ENCODE measurements around the gene OMP. TPM values are rescaled to one million over a fixed set of nuclear protein-coding genes. Genes with fewer than 3 reads are reported as not detected.

Gene OMP
- total RNA-seq, 6 donors from 2014 or later, result 0.77 to 5.2 TPM; not detected in 4

DNA sequence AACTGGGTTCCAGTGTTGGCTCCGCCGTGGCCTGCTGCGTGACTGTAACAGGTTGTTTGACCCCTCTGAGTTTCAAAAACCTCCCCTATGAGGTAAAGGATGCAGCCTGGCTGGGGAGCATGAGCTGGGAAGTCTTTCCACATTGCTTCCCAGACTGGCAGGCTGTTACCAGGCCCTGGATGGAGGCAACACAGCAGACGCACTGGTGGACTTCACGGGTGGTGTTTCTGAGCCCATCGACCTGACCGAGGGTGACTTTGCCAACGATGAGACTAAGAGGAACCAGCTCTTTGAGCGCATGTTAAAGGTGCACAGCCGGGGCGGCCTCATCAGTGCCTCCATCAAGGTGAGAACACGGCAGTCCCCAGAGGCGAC lies 11.4 kb downstream of the OMP start:
- H3K36me3 ChIP-seq, result peaks cover 0 to 6% (median 3%) of the 10 kb centered on the region in 4 donors
- DNase-seq (no peak), ATAC-seq (ENCODE audit: low FRiP score in 2 of 2) (no peak)
- no peak overlapping the region for H3K4me3 ChIP-seq
- TF ChIP-seq EP300 (IDR thresholded peaks at IDR 0.05) (no peak), POLR2A (IDR thresholded peaks at IDR 0.05) (no peak), CTCF (IDR thresholded peaks at IDR 0.05) (no peak)
- H3K27ac ChIP-seq, result no peak overlapping the region
- H3K9me3 ChIP-seq, result no peaks in the 10 kb centered on the region
- H3K27me3 ChIP-seq, result no peaks in the 10 kb centered on the region
- no peaks in the 10 kb centered on the region for H3K4me1 ChIP-seq
- WGBS, 2 donors, result 95 to 97% methylated on average over 3 to 13 of the region's 13 CpGs

DNA sequence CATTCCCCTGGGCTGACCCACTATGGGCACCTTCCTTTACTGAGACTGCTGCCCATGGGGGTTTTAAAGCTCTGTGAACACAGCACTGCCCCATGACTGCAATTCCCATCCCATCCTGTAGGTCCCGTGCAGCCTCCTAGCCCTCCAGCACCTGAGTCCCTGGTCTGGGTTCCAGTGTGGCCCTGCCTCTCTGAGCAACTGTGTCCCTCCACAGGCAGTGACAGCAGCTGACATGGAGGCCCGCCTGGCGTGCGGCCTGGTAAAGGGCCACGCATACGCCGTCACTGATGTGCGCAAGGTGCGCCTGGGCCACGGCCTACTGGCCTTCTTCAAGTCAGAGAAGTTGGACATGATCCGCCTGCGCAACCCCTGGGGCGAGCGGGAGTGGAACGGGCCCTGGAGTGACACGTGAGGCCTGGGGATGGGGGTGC lies 12.6 kb downstream of the OMP start:
- Histone ChIP-seq H3K4me1 (no peaks in the 10 kb centered on the region), H3K9me3 (no peaks in the 10 kb centered on the region), H3K4me3 (no peak overlapping the region), H3K36me3 (peaks cover 0 to 12% (median 5%) of the 10 kb centered on the region in 4 donors), H3K27me3 (no peaks in the 10 kb centered on the region), H3K27ac (no peak overlapping the region)
- WGBS, 2 donors, result 89 to 97% methylated on average over 13 to 16 of the region's 16 CpGs
- ATAC-seq (ENCODE audit: low FRiP score in 2 of 2) (no peak), DNase-seq (peak in 1 of 2 donors; percentile 84)
- no peak for TF ChIP-seq EP300 (IDR thresholded peaks at IDR 0.05)
- TF ChIP-seq POLR2A (IDR thresholded peaks at IDR 0.05), result no peak
- TF ChIP-seq CTCF (IDR thresholded peaks at IDR 0.05), result peak in 1 of 6 experiments; percentile 19
- TF ChIP-seq POLR2AphosphoS5 (IDR thresholded peaks at IDR 0.05), result no peak

DNA sequence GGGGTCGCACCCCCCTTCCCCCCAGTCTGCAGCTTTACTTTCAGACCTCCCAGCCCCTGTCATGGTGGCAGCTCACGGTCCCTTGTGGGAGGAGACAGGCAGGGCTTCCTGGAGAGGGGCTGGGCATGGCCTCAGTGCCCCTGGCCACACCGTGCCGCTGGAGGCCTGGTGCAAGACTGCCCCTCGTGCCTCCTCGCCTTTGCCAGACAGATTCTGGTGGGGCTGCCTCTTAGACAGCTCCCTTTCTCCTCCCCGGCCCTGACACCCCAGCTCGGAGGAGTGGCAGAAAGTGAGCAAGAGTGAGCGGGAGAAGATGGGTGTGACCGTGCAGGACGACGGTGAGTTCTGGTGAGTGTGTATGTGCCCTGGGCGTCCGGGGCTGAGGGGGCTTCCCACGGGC lies 13.3 kb downstream of the OMP start:
- Histone ChIP-seq H3K27me3 (no peaks in the 10 kb centered on the region), H3K4me3 (no peak overlapping the region), H3K4me1 (no peaks in the 10 kb centered on the region), H3K9me3 (no peaks in the 10 kb centered on the region), H3K36me3 (peaks cover 0 to 18% (median 8%) of the 10 kb centered on the region in 4 donors), H3K27ac (no peak overlapping the region)
- WGBS, 2 donors, result 89 to 93% methylated on average over 12 to 15 of the region's 15 CpGs
- ATAC-seq (ENCODE audit: low FRiP score in 2 of 2) (no peak), DNase-seq (no peak)
- TF ChIP-seq POLR2AphosphoS5 (IDR thresholded peaks at IDR 0.05), result no peak
- no peak for TF ChIP-seq CTCF (IDR thresholded peaks at IDR 0.05)
- no peak for TF ChIP-seq EP300 (IDR thresholded peaks at IDR 0.05)
- TF ChIP-seq POLR2A (IDR thresholded peaks at IDR 0.05), result no peak

DNA sequence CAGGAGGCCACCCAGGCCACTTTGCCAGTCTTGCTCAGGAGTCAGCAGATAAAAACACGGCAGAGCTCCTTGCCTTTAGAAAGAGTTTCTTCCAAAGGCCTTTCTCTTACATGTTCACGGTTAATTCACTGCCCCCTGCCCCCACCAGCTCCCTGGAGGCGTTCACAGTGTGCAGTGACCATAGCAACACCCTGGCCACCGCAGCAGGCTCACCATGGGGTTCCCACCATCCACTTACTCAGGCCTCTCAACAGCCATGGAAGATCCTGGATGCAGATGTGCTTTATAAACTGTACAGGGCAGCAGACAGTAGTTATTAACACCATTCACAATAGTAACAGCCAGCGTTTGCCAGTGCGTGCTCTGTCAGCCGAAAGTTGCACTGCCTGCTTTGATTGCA lies 14.9 kb downstream of the OMP start:
- no peaks in the 10 kb centered on the region for H3K9me3 ChIP-seq
- H3K4me3 ChIP-seq, result no peak overlapping the region
- peaks cover 0 to 24% (median 11%) of the 10 kb centered on the region in 4 donors for H3K36me3 ChIP-seq
- ATAC-seq (ENCODE audit: low FRiP score in 2 of 2), result no peak
- TF ChIP-seq POLR2A (IDR thresholded peaks at IDR 0.05), result no peak
- TF ChIP-seq EP300 (IDR thresholded peaks at IDR 0.05), result no peak
- no peak for TF ChIP-seq POLR2AphosphoS5 (IDR thresholded peaks at IDR 0.05)
- TF ChIP-seq CTCF (IDR thresholded peaks at IDR 0.05), result no peak
- H3K4me1 ChIP-seq, result no peaks in the 10 kb centered on the region
- DNase-seq, result no peak
- WGBS, 2 donors, result 81 to 82% methylated on average over 7 of the region's 7 CpGs
- H3K27me3 ChIP-seq, result no peaks in the 10 kb centered on the region
- no peak overlapping the region for H3K27ac ChIP-seq

DNA sequence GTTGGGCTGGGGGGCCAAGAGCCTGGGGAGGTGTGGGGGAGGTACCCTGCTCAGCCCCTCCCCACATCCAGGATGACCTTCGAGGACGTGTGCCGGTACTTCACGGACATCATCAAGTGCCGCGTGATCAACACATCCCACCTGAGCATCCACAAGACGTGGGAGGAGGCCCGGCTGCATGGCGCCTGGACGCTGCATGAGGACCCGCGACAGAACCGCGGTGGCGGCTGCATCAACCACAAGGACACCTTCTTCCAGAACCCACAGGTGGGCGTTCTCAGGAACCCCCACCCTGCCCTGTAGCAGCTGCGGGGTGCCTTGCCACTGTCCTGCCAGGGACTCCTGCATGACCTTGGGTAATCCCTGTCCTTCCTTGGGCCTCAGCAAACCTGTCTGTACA lies 15.4 kb downstream of the OMP start:
- H3K27me3 ChIP-seq, result no peaks in the 10 kb centered on the region
- H3K9me3 ChIP-seq, result no peaks in the 10 kb centered on the region
- no peak overlapping the region for H3K4me3 ChIP-seq
- peaks cover 0 to 24% (median 11%) of the 10 kb centered on the region in 4 donors for H3K36me3 ChIP-seq
- TF ChIP-seq EP300 (IDR thresholded peaks at IDR 0.05), result no peak
- TF ChIP-seq POLR2A (IDR thresholded peaks at IDR 0.05), result no peak
- TF ChIP-seq CTCF (IDR thresholded peaks at IDR 0.05), result no peak
- TF ChIP-seq POLR2AphosphoS5 (IDR thresholded peaks at IDR 0.05), result no peak
- ATAC-seq (ENCODE audit: low FRiP score in 2 of 2), result no peak
- H3K4me1 ChIP-seq, result no peaks in the 10 kb centered on the region
- no peak overlapping the region for H3K27ac ChIP-seq
- 96% methylated on average over 17 of the region's 17 CpGs; no CpG with 5 or more reads in 1 of the 2 donors for WGBS, 2 donors
- DNase-seq, result peak in 1 of 2 donors; percentile 75
